ENCODE results near the gene SF3B2. TPM values are rescaled to one million over a fixed set of nuclear protein-coding genes. Genes with fewer than 3 reads are reported as not detected.
"Not testable (repeated sequence)": the region's sequence is repeated elsewhere in the genome, so short reads cannot be mapped to it uniquely, and the experiment has no call there.

The SF3B2 gene
- total RNA-seq, 6 donors from 2014 or later: 142 to 193 (median 173) TPM

GRCh38 chr11:66073669-66074068, 21.5 kb downstream of the SF3B2 start:
- DNase-seq (no peak), ATAC-seq (ENCODE audit: low FRiP score in 2 of 2) (no peak)
- H3K4me1 ChIP-seq: peaks cover 24 to 36% (median 30%) of the 10 kb centered on the region in 4 donors
- TF ChIP-seq CTCF (IDR thresholded peaks at IDR 0.05) (no peak), POLR2AphosphoS5 (IDR thresholded peaks at IDR 0.05) (no peak), POLR2A (IDR thresholded peaks at IDR 0.05) (no peak), EP300 (IDR thresholded peaks at IDR 0.05) (no peak)
- H3K4me3 ChIP-seq: no peak overlapping the region
- H3K9me3 ChIP-seq: no peaks in the 10 kb centered on the region
- no peaks in the 10 kb centered on the region for H3K27me3 ChIP-seq
- peaks cover 0 to 19% (median 4%) of the 10 kb centered on the region in 4 donors for H3K36me3 ChIP-seq
- no peak overlapping the region for H3K27ac ChIP-seq
- 100% methylated on average over 1 of the region's 1 CpG for WGBS, 2 donors

- no peak for DNase-seq
Observed at GRCh38 chr11:66075273-66075672, 23.1 kb downstream of the SF3B2 start.

GRCh38 chr11:66076561-66076960, 24.4 kb downstream of the SF3B2 start:
- Histone ChIP-seq H3K27ac (no peak overlapping the region), H3K4me3 (no peak overlapping the region), H3K27me3 (no peaks in the 10 kb centered on the region), H3K36me3 (peaks cover 0 to 17% (median 1%) of the 10 kb centered on the region in 4 donors), H3K9me3 (no peaks in the 10 kb centered on the region), H3K4me1 (peaks cover 30 to 38% (median 34%) of the 10 kb centered on the region in 4 donors)
- WGBS, 2 donors: 78 to 88% methylated on average over 8 to 9 of the region's 9 CpGs
- no peak for DNase-seq
- no peak for ATAC-seq (ENCODE audit: low FRiP score in 2 of 2)
- TF ChIP-seq POLR2A (IDR thresholded peaks at IDR 0.05) (no peak), EP300 (IDR thresholded peaks at IDR 0.05) (no peak), POLR2AphosphoS5 (IDR thresholded peaks at IDR 0.05) (no peak), CTCF (IDR thresholded peaks at IDR 0.05) (no peak)

More at GRCh38 chr11:66075273-66075672, 23.1 kb downstream of the SF3B2 start:
- Histone ChIP-seq H3K36me3 (peaks cover 0 to 17% (median 1%) of the 10 kb centered on the region in 4 donors), H3K27me3 (no peaks in the 10 kb centered on the region), H3K9me3 (no peaks in the 10 kb centered on the region), H3K27ac (no peak overlapping the region), H3K4me3 (no peak overlapping the region), H3K4me1 (peaks cover 23 to 29% (median 26%) of the 10 kb centered on the region in 4 donors)
- TF ChIP-seq CTCF (IDR thresholded peaks at IDR 0.05): no peak
- TF ChIP-seq POLR2A (IDR thresholded peaks at IDR 0.05): no peak
- TF ChIP-seq POLR2AphosphoS5 (IDR thresholded peaks at IDR 0.05): no peak
- no peak for TF ChIP-seq EP300 (IDR thresholded peaks at IDR 0.05)
- no peak for ATAC-seq (ENCODE audit: low FRiP score in 2 of 2)
- 97 to 100% methylated on average over 4 of the region's 4 CpGs for WGBS, 2 donors

- peaks cover 36 to 44% (median 37%) of the 10 kb centered on the region in 4 donors for H3K4me1 ChIP-seq
- TF ChIP-seq POLR2AphosphoS5 (IDR thresholded peaks at IDR 0.05) (no peak), POLR2A (IDR thresholded peaks at IDR 0.05) (no peak), CTCF (IDR thresholded peaks at IDR 0.05) (no peak), EP300 (IDR thresholded peaks at IDR 0.05) (no peak)
- H3K36me3 ChIP-seq: peaks cover 0 to 17% (median 1%) of the 10 kb centered on the region in 4 donors
- H3K27me3 ChIP-seq: no peaks in the 10 kb centered on the region
- H3K9me3 ChIP-seq: no peaks in the 10 kb centered on the region
- no peak for DNase-seq
- H3K4me3 ChIP-seq: no peak overlapping the region
- 93 to 98% methylated on average over 3 of the region's 3 CpGs for WGBS, 2 donors
- no peak for ATAC-seq (ENCODE audit: low FRiP score in 2 of 2)
- no peak overlapping the region for H3K27ac ChIP-seq
Observed at GRCh38 chr11:66077927-66078326, 25.8 kb downstream of the SF3B2 start.

GRCh38 chr11:66078949-66079348, 26.8 kb downstream of the SF3B2 start:
- H3K4me3 ChIP-seq; H3K27me3 ChIP-seq; H3K27ac ChIP-seq; H3K9me3 ChIP-seq; DNase-seq; ATAC-seq (ENCODE audit: low FRiP score in 2 of 2): not testable (repeated sequence)
- H3K36me3 ChIP-seq: peaks cover 0 to 15% (median 1%) of the 10 kb centered on the region in 4 donors
- 82 to 91% methylated on average over 7 of the region's 7 CpGs for WGBS, 2 donors
- H3K4me1 ChIP-seq: peaks cover 46 to 51% (median 48%) of the 10 kb centered on the region in 4 donors

Data from upper lobe of left lung (tissue), 6 donors.